Measurements from ENCODE around the gene CRYGN. TPM values are rescaled to one million over a fixed set of nuclear protein-coding genes. Genes with fewer than 3 reads are reported as not detected.

CRYGN gene
- polyA plus RNA-seq, 1 donor (not counting 4 experiments of a cell fraction or from before 2014, with no cell fraction given): not detected

DNA sequence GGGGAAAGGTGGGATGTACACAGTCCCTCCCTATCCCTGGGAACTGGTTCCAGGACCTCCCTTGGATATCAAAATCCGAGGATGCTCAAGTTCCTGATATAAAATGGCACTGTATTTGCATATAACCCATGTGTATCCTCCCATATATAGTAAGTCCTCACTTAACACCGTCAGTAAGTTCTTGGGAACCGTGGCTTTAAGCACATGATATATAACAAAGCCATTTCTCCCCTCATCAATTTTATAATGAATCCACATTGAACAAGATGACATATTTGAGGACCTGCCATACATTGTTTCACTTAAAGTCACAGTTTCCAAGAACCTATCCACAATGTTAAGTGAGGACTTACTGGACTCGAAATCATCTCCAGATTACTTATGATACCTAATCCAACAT is 5.4 kb downstream of the CRYGN start:
- no peaks in the 10 kb centered on the region for H4K20me1 ChIP-seq (ENCODE audit: control insufficient read depth, extremely low read depth, insufficient read depth, low read length)
- H3K27ac ChIP-seq (ENCODE audit: control insufficient read depth, insufficient read depth, low read length): no peak overlapping the region
- no peak overlapping the region for H2AFZ ChIP-seq (ENCODE audit: control insufficient read depth, low read length)
- no peak for DNase-seq (ENCODE audit: low read depth, low spot score)
- H3K9me3 ChIP-seq (ENCODE audit: control insufficient read depth, low read depth, low read length): no peaks in the 10 kb centered on the region
- H3K27me3 ChIP-seq (ENCODE audit: control insufficient read depth, extremely low read depth, insufficient read depth, low read length): peaks cover 10% of the 10 kb centered on the region
- no peak overlapping the region for H3K4me2 ChIP-seq (ENCODE audit: control insufficient read depth, extremely low read depth, insufficient read depth, low read depth, low read length)
- no peaks in the 10 kb centered on the region for H3K9me1 ChIP-seq (ENCODE audit: control insufficient read depth, extremely low read depth, insufficient read depth, low read length)
- H3K4me1 ChIP-seq (ENCODE audit: control insufficient read depth, extremely low read depth, insufficient read depth, low read length): peaks cover 8% of the 10 kb centered on the region
- H3K79me2 ChIP-seq (ENCODE audit: control insufficient read depth, insufficient read depth, low read length): no peaks in the 10 kb centered on the region
- no peak overlapping the region for H3K9ac ChIP-seq (ENCODE audit: control insufficient read depth, extremely low read depth, insufficient read depth, low read length)
- no peak for TF ChIP-seq EZH2 (IDR thresholded peaks at IDR 0.05; ENCODE audit: low read length)
- no peak for TF ChIP-seq CTCF (optimal IDR thresholded peaks at IDR 0.05 in 1 of 3, IDR thresholded peaks at IDR 0.05 in 1 of 3, conservative IDR thresholded peaks at IDR 0.05 in 1 of 3; ENCODE audit: extremely low read depth in 1 of 3, insufficient read depth in 2 of 3, low read length in 3 of 3)
- FAIRE-seq: no peak
- dilution Hi-C loops (cut with MboI; ENCODE audit: extremely low pct_ligation_motif_present, low sequenced_read_pairs): no loop called here
- no peaks in the 10 kb centered on the region for H3K36me3 ChIP-seq (ENCODE audit: control insufficient read depth in 2 of 2, extremely low read depth in 1 of 2, insufficient read depth in 2 of 2, low read length in 2 of 2)
- no peak overlapping the region for H3K4me3 ChIP-seq (ENCODE audit: control insufficient read depth in 2 of 3, extremely low read depth in 1 of 3, insufficient read depth in 2 of 3, low read depth in 1 of 3, low read length in 3 of 3)

GRCh38 chr7:151433721-151434400 is 6.1 kb downstream of the CRYGN start:
- no peak overlapping the region for H2AFZ ChIP-seq (ENCODE audit: control insufficient read depth, low read length)
- FAIRE-seq (no peak), DNase-seq (ENCODE audit: low read depth, low spot score) (no peak)
- H3K9ac ChIP-seq (ENCODE audit: control insufficient read depth, extremely low read depth, insufficient read depth, low read length): no peak overlapping the region
- H3K4me2 ChIP-seq (ENCODE audit: control insufficient read depth, extremely low read depth, insufficient read depth, low read depth, low read length): no peak overlapping the region
- H3K9me3 ChIP-seq (ENCODE audit: control insufficient read depth, low read depth, low read length): no peaks in the 10 kb centered on the region
- no peaks in the 10 kb centered on the region for H3K9me1 ChIP-seq (ENCODE audit: control insufficient read depth, extremely low read depth, insufficient read depth, low read length)
- TF ChIP-seq CTCF (optimal IDR thresholded peaks at IDR 0.05 in 1 of 3, IDR thresholded peaks at IDR 0.05 in 1 of 3, conservative IDR thresholded peaks at IDR 0.05 in 1 of 3; ENCODE audit: extremely low read depth in 1 of 3, insufficient read depth in 2 of 3, low read length in 3 of 3) (no peak), EZH2 (IDR thresholded peaks at IDR 0.05; ENCODE audit: low read length) (no peak)
- peaks cover 4% of the 10 kb centered on the region for H3K27me3 ChIP-seq (ENCODE audit: control insufficient read depth, extremely low read depth, insufficient read depth, low read length)
- no peak overlapping the region for H3K27ac ChIP-seq (ENCODE audit: control insufficient read depth, insufficient read depth, low read length)
- no peaks in the 10 kb centered on the region for H3K36me3 ChIP-seq (ENCODE audit: control insufficient read depth in 2 of 2, extremely low read depth in 1 of 2, insufficient read depth in 2 of 2, low read length in 2 of 2)
- no peaks in the 10 kb centered on the region for H3K79me2 ChIP-seq (ENCODE audit: control insufficient read depth, insufficient read depth, low read length)
- H3K4me3 ChIP-seq (ENCODE audit: control insufficient read depth in 2 of 3, extremely low read depth in 1 of 3, insufficient read depth in 2 of 3, low read depth in 1 of 3, low read length in 3 of 3): no peak overlapping the region
- H4K20me1 ChIP-seq (ENCODE audit: control insufficient read depth, extremely low read depth, insufficient read depth, low read length): no peaks in the 10 kb centered on the region
- dilution Hi-C loops (cut with MboI; ENCODE audit: extremely low pct_ligation_motif_present, low sequenced_read_pairs): no loop called here
- H3K4me1 ChIP-seq (ENCODE audit: control insufficient read depth, extremely low read depth, insufficient read depth, low read length): peaks cover 8% of the 10 kb centered on the region

Data from keratinocyte (primary cell).